ENCODE measurements around the gene MTG1.
"Not testable (repeated sequence)": the region's sequence is repeated elsewhere in the genome, so short reads cannot be mapped to it uniquely, and the experiment has no call there.

MTG1 gene

GRCh38 chr10:133454204-133454893 is 60.4 kb downstream of the MTG1 start:
- no peak for DNase-seq

GRCh38 chr10:133455196-133455595 is 61.2 kb downstream of the MTG1 start:
- DNase-seq: no peak

DNA sequence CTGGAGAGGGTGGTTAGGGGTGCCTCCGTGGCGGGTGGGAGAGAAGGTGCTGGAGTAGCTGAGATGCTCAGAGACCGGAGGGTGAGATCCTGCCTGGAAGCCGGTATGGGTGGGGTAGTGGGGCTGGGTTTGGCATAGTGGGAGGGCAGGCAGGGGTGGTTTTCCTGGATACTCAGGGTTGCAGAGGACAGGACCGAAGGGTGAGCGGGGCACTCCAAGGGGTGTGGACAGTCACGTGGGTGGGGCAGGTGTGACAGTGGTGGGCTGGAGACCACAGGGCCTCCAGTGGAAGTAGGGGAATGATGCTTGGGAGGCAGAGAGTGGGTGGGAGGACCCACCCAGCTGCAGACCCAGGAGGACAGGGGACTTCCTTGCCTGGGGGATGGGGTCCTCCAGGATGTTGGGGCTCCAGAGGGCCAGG is 61.7 kb downstream of the MTG1 start:
- DNase-seq: no peak

DNA sequence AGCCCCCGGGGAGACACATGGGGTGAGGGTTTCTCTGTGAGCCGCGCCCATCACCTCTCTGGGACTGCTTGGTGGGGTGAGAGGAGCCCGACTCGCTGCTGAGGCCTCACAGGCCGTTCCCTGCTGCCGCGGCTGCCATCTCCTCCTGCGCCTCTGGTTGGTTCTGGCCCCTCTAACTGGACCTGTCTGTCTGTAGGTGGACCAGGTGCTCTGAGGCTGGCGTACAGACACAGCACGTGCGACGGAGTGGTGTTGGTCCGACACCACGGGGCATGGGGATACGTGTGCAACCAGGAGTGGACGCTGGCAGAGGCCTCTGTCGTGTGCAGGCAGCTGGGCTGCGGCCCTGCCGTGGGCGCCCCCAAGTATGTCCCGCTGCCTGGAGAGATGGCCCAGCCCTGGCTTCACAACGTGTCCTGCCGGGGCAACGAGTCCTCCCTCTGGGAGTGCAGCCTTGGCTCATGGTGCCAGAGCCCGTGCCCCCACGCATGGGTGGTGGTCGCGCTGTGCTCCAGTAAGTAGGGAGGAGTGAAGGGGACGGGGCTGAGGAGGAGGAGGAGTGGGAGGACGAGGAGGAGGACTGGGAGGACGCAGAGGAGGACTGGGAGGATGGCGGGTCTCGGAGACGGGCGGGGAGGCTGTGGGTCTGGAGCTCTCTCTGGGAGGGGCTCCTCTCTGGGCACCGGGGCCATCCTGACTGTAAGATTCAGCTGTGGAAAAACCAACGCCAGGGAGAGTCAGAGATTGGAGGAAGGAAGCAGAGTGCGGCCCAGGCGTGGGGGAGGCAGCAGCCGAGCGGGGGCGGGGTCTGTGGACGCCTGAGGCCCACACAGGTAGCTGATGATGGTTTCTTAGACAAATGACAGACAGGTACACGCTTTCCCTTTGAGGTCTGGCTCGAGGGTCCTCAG is 62.3 kb downstream of the MTG1 start:
- DNase-seq: peak; percentile 4

GRCh38 chr10:133457100-133457841 is 63.3 kb downstream of the MTG1 start:
- DNase-seq: peak; percentile 6

GRCh38 chr10:133458021-133458709 is 64.2 kb downstream of the MTG1 start:
- peak; percentile 7 for DNase-seq

- DNase-seq: no peak
These were observed 64.9 kb downstream of the MTG1 start for GRCh38 chr10:133458710-133459453.

- no peak for DNase-seq
These were observed 65.7 kb downstream of the MTG1 start for GRCh38 chr10:133459454-133460207.

DNA sequence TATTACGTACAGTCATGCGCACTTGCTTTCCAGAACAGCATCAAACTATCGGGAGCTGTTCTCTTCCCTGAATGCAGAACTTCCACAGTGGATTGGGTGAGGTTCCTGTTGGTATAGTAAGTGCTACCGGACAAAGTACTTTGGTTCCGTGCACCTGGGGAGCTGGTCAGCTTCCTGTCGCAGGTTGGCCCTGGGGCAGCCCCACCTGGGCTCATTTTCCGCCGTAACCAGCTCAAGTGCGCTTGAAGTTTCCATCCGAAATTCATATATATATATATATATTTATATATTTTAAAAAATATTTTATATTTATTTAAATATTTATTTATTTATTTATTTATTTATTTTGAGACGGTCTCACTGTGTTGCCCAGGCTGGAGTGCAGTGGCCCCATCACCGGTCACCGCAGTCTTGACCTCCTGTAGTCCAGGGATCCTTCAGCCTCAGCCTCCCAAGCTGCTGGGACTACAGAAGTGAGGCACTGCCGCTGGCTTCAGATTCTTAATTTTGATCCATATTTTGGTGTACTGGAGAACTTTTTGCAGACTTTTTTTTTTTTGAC is 66.3 kb downstream of the MTG1 start:
- no peak for DNase-seq

- no peak for DNase-seq
These were observed 67.1 kb downstream of the MTG1 start for GRCh38 chr10:133461027-133461426.

- no peak for DNase-seq
These were observed 67.9 kb downstream of the MTG1 start for GRCh38 chr10:133461841-133462240.

GRCh38 chr10:133462512-133463305 is 68.8 kb downstream of the MTG1 start:
- no peak for DNase-seq

DNA sequence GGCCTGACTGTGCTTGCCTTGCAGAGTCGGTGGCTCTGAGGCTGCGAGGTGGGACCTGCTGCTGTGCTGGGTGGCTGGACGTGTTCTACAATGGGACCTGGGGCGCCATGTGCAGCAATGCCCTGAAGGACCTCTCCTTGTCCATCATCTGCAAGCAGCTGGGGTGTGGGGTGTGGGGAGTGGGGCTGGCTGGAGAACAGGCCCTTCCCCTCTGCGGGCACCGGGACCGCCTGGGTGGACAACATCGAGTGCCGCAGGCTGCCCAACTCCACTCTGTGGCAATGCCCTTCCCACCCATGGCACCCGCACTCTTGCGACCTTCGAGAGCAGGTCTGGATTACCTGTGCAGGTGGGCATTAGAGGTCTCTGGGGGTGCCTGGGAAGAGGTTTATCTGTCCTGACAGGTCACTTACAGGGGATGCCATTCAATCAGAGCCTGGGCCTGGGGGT is 70.7 kb downstream of the MTG1 start:
- DNase-seq: no peak

DNA sequence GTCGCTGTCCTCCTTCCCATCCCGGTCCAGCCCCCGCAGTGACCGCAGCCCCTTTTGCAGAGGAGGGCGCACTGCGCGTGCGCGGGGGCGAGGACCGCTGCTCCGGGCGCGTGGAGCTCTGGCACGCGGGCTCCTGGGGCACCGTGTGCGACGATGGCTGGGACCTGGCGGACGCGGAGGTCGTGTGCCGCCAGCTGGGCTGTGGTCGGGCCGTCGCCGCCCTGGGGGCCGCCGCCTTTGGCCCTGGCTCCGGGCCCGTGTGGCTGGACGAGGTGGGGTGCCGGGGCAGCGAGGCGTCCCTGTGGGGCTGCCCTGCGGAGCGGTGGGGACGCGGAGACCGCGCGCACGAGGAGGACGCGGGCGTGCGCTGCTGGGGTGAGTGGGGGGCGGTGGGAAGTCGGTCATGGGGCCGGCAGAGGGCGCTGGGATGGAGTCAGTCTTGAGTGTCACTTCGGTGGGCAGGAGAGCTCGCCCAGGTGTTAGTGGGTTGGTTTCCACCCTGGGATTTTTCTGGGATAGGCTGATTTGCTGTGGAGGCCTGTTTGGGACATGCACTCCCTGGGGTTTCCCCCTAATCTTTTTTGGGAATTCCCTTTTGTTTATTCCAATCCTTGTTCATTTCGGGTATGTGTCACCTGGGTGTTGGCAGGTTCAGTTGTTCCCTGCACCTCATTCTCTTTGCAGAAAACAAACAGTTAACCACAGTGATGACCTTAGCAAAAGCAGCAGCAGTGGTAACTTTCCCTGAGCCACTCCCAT is 71.4 kb downstream of the MTG1 start:
- no peak for DNase-seq

DNA sequence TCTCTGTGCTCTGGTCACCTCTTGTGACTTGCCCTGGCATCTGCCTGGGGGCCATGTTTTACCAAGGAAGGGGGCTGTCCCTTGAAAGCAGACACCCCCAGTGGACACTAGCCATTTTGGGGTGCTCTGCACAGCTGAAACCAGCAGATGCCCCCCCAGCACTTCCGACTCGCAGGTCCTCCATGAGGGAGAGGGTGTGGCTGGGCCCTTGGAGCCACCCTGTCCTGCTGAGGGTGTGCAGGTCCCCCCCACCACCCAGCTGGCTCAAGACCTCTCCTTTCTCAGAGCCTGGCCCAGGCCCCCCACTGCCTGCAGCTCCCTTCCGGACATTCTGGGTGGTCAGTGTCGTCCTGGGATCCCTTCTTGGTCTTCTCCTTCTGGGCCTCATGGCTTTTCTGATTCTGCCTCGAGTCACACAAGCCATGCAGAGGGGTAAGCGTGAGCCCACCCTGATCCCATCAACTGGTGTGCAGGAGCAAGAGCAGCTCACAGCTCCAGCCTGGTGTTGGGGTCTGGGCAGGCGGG is 72.1 kb downstream of the MTG1 start:
- DNase-seq: no peak

- no peak for DNase-seq
These were observed 72.8 kb downstream of the MTG1 start for GRCh38 chr10:133466683-133467275.

GRCh38 chr10:133467286-133467911 is 73.4 kb downstream of the MTG1 start:
- no peak for DNase-seq

GRCh38 chr10:133469205-133469604 is 75.2 kb downstream of the MTG1 start:
- DNase-seq: not testable (repeated sequence)

All from activated CD4-positive, alpha-beta T cell treated with anti-CD3 and anti-CD28 coated beads for 1 hour (primary cell).